ENCODE measurements around the gene HSD11B2. TPM values are rescaled to one million over a fixed set of nuclear protein-coding genes. Genes with fewer than 3 reads are reported as not detected.

The HSD11B2 gene
- total and polyA plus RNA-seq, 8 donors = 1.4 to 11.3 (median 6.3) TPM

- Histone ChIP-seq H3K27me3 (no peaks in the 10 kb centered on the region), H3K4me3 (no peak overlapping the region), H3K36me3 (no peaks in the 10 kb centered on the region), H3K27ac (peak overlapping the region; percentile 21 to 97 (median 92)), H3K9me3 (no peaks in the 10 kb centered on the region), H3K4me1 (peaks cover 55 to 70% (median 60%) of the 10 kb centered on the region in 3 donors)
- WGBS, 2 donors = 53 to 57% methylated on average over 8 of the region's 8 CpGs
- no peak for DNase-seq
- no peak for TF ChIP-seq CTCF (IDR thresholded peaks at IDR 0.05)
- intact Hi-C loops (cut with DNase I) = no loop called here
- peak; percentile 12 to 32 (median 26) for ATAC-seq
- FAIRE-seq = no peak
Measured at GRCh38 chr16:67461600-67462278, 30.8 kb downstream of the HSD11B2 start.

GRCh38 chr16:67462279-67462655 is 31.3 kb downstream of the HSD11B2 start:
- H3K4me1 ChIP-seq = peaks cover 50 to 64% (median 56%) of the 10 kb centered on the region in 3 donors
- DNase-seq = no peak
- no peak for TF ChIP-seq CTCF (IDR thresholded peaks at IDR 0.05)
- ATAC-seq = no peak
- intact Hi-C loops (cut with DNase I) = no loop called here
- no peaks in the 10 kb centered on the region for H3K36me3 ChIP-seq
- H3K9me3 ChIP-seq = no peaks in the 10 kb centered on the region
- no peaks in the 10 kb centered on the region for H3K27me3 ChIP-seq
- 61 to 63% methylated on average over 5 of the region's 5 CpGs for WGBS, 2 donors
- FAIRE-seq = no peak
- H3K4me3 ChIP-seq = no peak overlapping the region
- H3K27ac ChIP-seq = peak overlapping the region; percentile 21 to 97 (median 92)

- no peak for DNase-seq
- no peak for ATAC-seq
- Histone ChIP-seq H3K9me3 (no peaks in the 10 kb centered on the region), H3K4me3 (no peak overlapping the region), H3K36me3 (no peaks in the 10 kb centered on the region), H3K4me1 (peaks cover 42 to 56% (median 48%) of the 10 kb centered on the region in 3 donors), H3K27ac (peak overlapping the region in 1 of 4 donors; percentile 97), H3K27me3 (no peaks in the 10 kb centered on the region)
- intact Hi-C loops (cut with DNase I) = no loop called here
- WGBS, 2 donors = 83 to 91% methylated on average over 5 of the region's 5 CpGs
- no peak for FAIRE-seq
- no peak for TF ChIP-seq CTCF (IDR thresholded peaks at IDR 0.05)
Measured at GRCh38 chr16:67463059-67463458, 32.1 kb downstream of the HSD11B2 start.

- DNase-seq (peak in 1 of 6 donors; percentile 55), FAIRE-seq (no peak), ATAC-seq (no peak)
- peaks cover 36 to 50% (median 42%) of the 10 kb centered on the region in 3 donors for H3K4me1 ChIP-seq
- peak overlapping the region in 1 of 4 donors; percentile 97 for H3K27ac ChIP-seq
- no peaks in the 10 kb centered on the region for H3K27me3 ChIP-seq
- no peak for TF ChIP-seq CTCF (IDR thresholded peaks at IDR 0.05)
- no peak overlapping the region for H3K4me3 ChIP-seq
- H3K9me3 ChIP-seq = no peaks in the 10 kb centered on the region
- 70 to 77% methylated on average over 4 of the region's 4 CpGs for WGBS, 2 donors
- no peaks in the 10 kb centered on the region for H3K36me3 ChIP-seq
- intact Hi-C loops (cut with DNase I) = loop anchor here in 1 of 3 donors (2.0 kb wide), 1 partner anchor 35 kb away; no protein-coding TSS in a partner anchor
Measured at GRCh38 chr16:67463691-67464090, 32.8 kb downstream of the HSD11B2 start.

- no peak for ATAC-seq
- DNase-seq = no peak
- intact Hi-C loops (cut with DNase I) = loop anchor here in 1 of 3 donors (2.0 kb wide), 1 partner anchor 36 kb away; no protein-coding TSS in a partner anchor
- Histone ChIP-seq H3K27me3 (no peaks in the 10 kb centered on the region), H3K4me1 (peaks cover 27 to 41% (median 33%) of the 10 kb centered on the region in 3 donors), H3K27ac (no peak overlapping the region), H3K36me3 (no peaks in the 10 kb centered on the region), H3K9me3 (no peaks in the 10 kb centered on the region), H3K4me3 (no peak overlapping the region)
- WGBS, 2 donors = 61 to 75% methylated on average over 2 of the region's 2 CpGs
- no peak for TF ChIP-seq CTCF (IDR thresholded peaks at IDR 0.05)
- no peak for FAIRE-seq
Measured at GRCh38 chr16:67464565-67464964, 33.6 kb downstream of the HSD11B2 start.
